DND-41 (cell line): ENCODE results near the gene MBD4.
"Not testable (repeated sequence)": the region's sequence is repeated elsewhere in the genome, so short reads cannot be mapped to it uniquely, and the experiment has no call there.

Experiments
- ATAC-seq: fragments of 200-7000 bp; cut with Tn5 transposase; 3 replicates; pipeline ENCODE4 v1.9.1; 2021; ENCODE audit warnings: low read depth; ENCODE audit not compliant: insufficient read depth
- DNase-seq: peaks from one replicate; pipeline ENCODE4 v3.0.0-alpha.2; 2020
- H2AFZ ChIP-seq: 2 replicates; pipeline ENCODE4 v1.6.0; 2012; ENCODE audit warnings: low read depth, low read length
- H3K27ac ChIP-seq: 2 replicates; pipeline ENCODE4 v1.5.1; 2012; ENCODE audit warnings: low read length, inconsistent platforms
- H3K27me3 ChIP-seq: fragments of 200-600 bp; sonication (generic); 2 replicates; pipeline ENCODE4 v1.6.0; 2012; ENCODE audit warnings: low read length, mild to moderate bottlenecking, inconsistent platforms; ENCODE audit not compliant: insufficient read depth, poor library complexity
- H3K36me3 ChIP-seq: 2 replicates; pipeline ENCODE4 v1.5.1; 2012; ENCODE audit warnings: low read length, inconsistent platforms; ENCODE audit not compliant: insufficient read depth
- H3K4me1 ChIP-seq: 2 replicates; pipeline ENCODE4 v1.5.1; 2012; ENCODE audit warnings: mild to moderate bottlenecking, low read length; ENCODE audit not compliant: insufficient read depth
- H3K4me2 ChIP-seq: 2 replicates; pipeline ENCODE4 v1.6.0; 2012; ENCODE audit warnings: mild to moderate bottlenecking, moderate library complexity, low read length, inconsistent platforms; ENCODE audit not compliant: insufficient read depth
- H3K4me3 ChIP-seq, 2 experiments: fragments of 200-600 bp in 1 of 2; shearing (Covaris generic) in 1 of 2; 2 replicates each; pipeline ENCODE4 v1.5.1; 2012 to 2016; ENCODE audit warnings: inconsistent platforms in 2 of 2, low read length in 2 of 2, mild to moderate bottlenecking in 2 of 2, low read depth in 1 of 2, moderate library complexity in 1 of 2
- H3K79me2 ChIP-seq: 2 replicates; pipeline ENCODE4 v1.6.0; 2012; ENCODE audit warnings: low read length, inconsistent platforms; ENCODE audit not compliant: insufficient read depth
- H3K9ac ChIP-seq: 2 replicates; pipeline ENCODE4 v1.6.0; 2012; ENCODE audit warnings: low read depth, mild to moderate bottlenecking, inconsistent platforms, low read length, moderate library complexity
- H3K9me3 ChIP-seq: 2 replicates; pipeline ENCODE4 v1.5.1; 2012; ENCODE audit warnings: low read length, moderate library complexity, mild to moderate bottlenecking, inconsistent platforms; ENCODE audit not compliant: insufficient read depth, severe bottlenecking
- H4K20me1 ChIP-seq: 2 replicates; pipeline ENCODE4 v1.6.0; 2012; ENCODE audit warnings: low read length; ENCODE audit not compliant: insufficient read depth
- CTCF ChIP-seq: IDR thresholded peaks from 2 replicates; pipeline ENCODE4 v1.5.1; 2012; ENCODE audit warnings: borderline replicate concordance, low read length, moderate library complexity, mild to moderate bottlenecking; ENCODE audit not compliant: poor library complexity, severe bottlenecking; ENCODE audit errors: extremely low read depth
- EZH2 ChIP-seq: IDR thresholded peaks from 3 replicates; pipeline ENCODE4 v1.6.1; 2012; ENCODE audit warnings: borderline replicate concordance, low read depth, mild to moderate bottlenecking, moderate library complexity, low read length, inconsistent platforms; ENCODE audit not compliant: severe bottlenecking

The MBD4 gene

GRCh38 chr3:129386984-129387383 is 52.8 kb downstream of the MBD4 start:
- Histone ChIP-seq H4K20me1 (no peaks in the 10 kb centered on the region; the same call in 1 of the 2 replicates), H3K27me3 (no peaks in the 10 kb centered on the region), H2AFZ (no peak overlapping the region), H3K36me3 (peaks cover 51% of the 10 kb centered on the region), H3K9ac (no peak overlapping the region), H3K4me2 (no peak overlapping the region), H3K4me1 (no peaks in the 10 kb centered on the region), H3K27ac (no peak overlapping the region), H3K79me2 (0 out of 2 replicates have a peak, but pooled peaks cover 2% of the 10 kb centered on the region), H3K9me3 (no peaks in the 10 kb centered on the region), H3K4me3 (no peak overlapping the region)
- TF ChIP-seq CTCF (no peak), EZH2 (no peak)
- DNase-seq = no peak
- no peak for ATAC-seq

DNA sequence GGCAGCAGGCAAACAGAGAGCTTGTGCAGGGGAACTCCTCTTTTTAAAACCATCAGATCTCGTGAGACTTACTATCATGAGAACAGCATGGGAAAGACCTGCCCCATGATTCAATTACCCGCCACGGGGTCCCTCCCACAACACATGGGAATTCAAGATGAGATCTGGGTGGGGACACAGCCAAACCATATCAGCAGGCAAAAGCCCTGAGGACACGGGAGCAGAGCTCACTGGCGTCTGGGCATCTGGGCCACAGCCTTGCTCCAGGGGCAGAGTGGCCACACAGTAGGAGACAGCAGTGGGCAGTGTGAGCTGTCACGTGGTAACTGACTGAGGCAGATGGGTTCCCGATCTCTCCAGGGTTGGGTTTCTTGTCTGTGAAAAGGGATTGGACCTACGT is 54.2 kb downstream of the MBD4 start:
- H3K27me3 ChIP-seq, H4K20me1 ChIP-seq, ATAC-seq, DNase-seq, H3K9me3 ChIP-seq, H3K9ac ChIP-seq, H3K4me1 ChIP-seq, H3K27ac ChIP-seq, H3K79me2 ChIP-seq, H3K4me2 ChIP-seq, H3K4me3 ChIP-seq, H2AFZ ChIP-seq: not testable (repeated sequence)
- H3K36me3 ChIP-seq = peaks cover 38% of the 10 kb centered on the region

DNA sequence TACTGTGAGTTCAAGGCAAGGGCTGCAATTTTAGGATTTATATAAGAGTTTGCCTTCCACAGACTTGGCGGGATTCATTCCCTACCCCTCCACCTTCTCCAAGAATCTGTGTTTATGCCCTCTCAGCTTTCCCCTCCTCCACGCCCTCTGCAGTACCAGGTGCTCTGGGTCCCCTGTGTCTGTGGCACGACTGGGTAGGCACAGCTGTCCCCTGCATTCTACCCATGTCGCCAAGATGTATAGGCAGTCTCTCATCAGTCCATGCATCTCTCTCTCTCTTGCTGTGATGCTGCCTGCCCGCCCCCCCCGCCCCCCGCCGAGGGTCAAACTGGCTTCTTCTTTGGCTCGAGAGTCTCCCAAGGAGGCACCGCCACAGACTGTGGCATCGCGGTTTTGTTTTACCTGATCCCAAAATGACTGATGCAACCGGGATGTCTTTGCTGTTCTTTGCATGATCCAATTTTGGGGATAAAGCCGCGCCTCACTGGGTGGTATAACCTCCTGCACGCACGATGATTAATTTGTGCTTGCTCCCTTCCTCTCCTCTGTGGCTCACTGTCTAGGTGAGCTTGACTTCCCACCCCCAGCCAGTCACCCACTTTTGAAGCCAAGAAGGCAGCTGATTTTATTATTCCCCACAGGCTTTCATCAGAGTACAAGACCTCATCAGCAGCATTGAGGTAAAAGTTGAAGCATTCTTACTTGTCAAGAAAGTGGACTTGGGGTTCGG is 55.0 kb downstream of the MBD4 start:
- no peak overlapping the region for H3K27ac ChIP-seq
- no peak overlapping the region for H3K4me3 ChIP-seq
- H3K4me2 ChIP-seq = no peak overlapping the region
- no peak for ATAC-seq
- H3K9me3 ChIP-seq = peaks cover 5% of the 10 kb centered on the region
- no peaks in the 10 kb centered on the region for H3K27me3 ChIP-seq
- peaks cover 31% of the 10 kb centered on the region for H3K36me3 ChIP-seq
- H3K79me2 ChIP-seq = no peaks in the 10 kb centered on the region
- no peak overlapping the region for H3K9ac ChIP-seq
- TF ChIP-seq CTCF (no peak), EZH2 (no peak)
- H3K4me1 ChIP-seq = no peaks in the 10 kb centered on the region
- no peak overlapping the region for H2AFZ ChIP-seq
- no peaks in the 10 kb centered on the region; the same call in 1 of the 2 replicates for H4K20me1 ChIP-seq
- no peak for DNase-seq

DNA sequence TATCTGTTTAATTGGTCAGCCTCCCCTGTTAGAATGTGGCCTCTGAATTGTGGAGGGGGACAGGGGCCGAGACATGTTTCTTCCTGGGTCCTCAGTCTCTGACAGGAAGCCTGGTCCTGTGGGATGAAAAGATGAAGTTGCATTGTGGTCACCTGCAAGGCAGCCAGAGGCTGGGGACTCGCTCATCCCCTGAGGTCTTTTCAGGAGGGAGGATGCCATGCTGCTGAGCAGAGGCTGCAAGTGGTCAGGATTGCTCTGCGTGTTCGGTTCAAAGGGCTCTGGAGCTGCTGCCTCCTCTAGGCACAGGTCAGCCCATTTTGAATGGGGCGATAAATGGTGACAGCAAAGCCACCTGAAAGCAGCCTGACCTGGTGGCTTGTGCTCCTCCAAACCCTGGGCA is 55.6 kb downstream of the MBD4 start:
- not testable (repeated sequence) for H4K20me1 ChIP-seq, H3K79me2 ChIP-seq, H3K9ac ChIP-seq, H3K9me3 ChIP-seq, H3K27ac ChIP-seq, DNase-seq, H2AFZ ChIP-seq, H3K27me3 ChIP-seq, ATAC-seq, H3K4me3 ChIP-seq, H3K4me1 ChIP-seq, H3K4me2 ChIP-seq
- peaks cover 25% of the 10 kb centered on the region for H3K36me3 ChIP-seq
